ENCODE results near the gene TEX26. TPM values are rescaled to one million over a fixed set of nuclear protein-coding genes. Genes with fewer than 3 reads are reported as not detected.

TEX26 gene
- polyA plus RNA-seq, 2 of the 4 experiments (the other 2 are of a cell fraction) = not detected

GRCh38 chr13:30966101-30966500, 33.6 kb downstream of the TEX26 start:
- ChIA-PET CTCF (interaction anchor here (0.7 to 2.0 kb wide), 4 partner anchors 11 to 101 kb away, joined by 3 to 6 read pairs (median 4); no protein-coding TSS in a partner anchor), POLR2A (no interaction called here)
- TF ChIP-seq ZNF302 (CRISPR knock-in tag; IDR thresholded peaks at IDR 0.05) = no peak
- no peak for TF ChIP-seq ESRRA (IDR thresholded peaks at IDR 0.05; ENCODE audit: borderline replicate concordance, low read length)
- TF ChIP-seq HMGXB4 (CRISPR knock-in tag; IDR thresholded peaks at IDR 0.05; ENCODE audit: borderline replicate concordance) = no peak
- TF ChIP-seq NR3C1 (IDR thresholded peaks at IDR 0.05) = no peak
- no peak for TF ChIP-seq BHLHE40 (IDR thresholded peaks at IDR 0.05; ENCODE audit: low read depth, low read length)
- TF ChIP-seq ATOH8 (CRISPR knock-in tag; IDR thresholded peaks at IDR 0.05; ENCODE audit: low read depth) = no peak
- no peak for TF ChIP-seq NFE2L2 (conservative IDR thresholded peaks at IDR 0.05; ENCODE audit: low read length)
- no peak for TF ChIP-seq TP53 (CRISPR knock-in tag; IDR thresholded peaks at IDR 0.05)
- TF ChIP-seq ZSCAN20 (CRISPR knock-in tag; IDR thresholded peaks at IDR 0.05) = no peak
- TF ChIP-seq RFX5 (IDR thresholded peaks at IDR 0.05) = no peak
- TF ChIP-seq FOSB (CRISPR knock-in tag; IDR thresholded peaks at IDR 0.05) = no peak
- no peak for TF ChIP-seq MAX (IDR thresholded peaks at IDR 0.05)
- no peak overlapping the region for H3K4me2 ChIP-seq
- no peak overlapping the region for H3K4me3 ChIP-seq
- no peak for FAIRE-seq
- DNase-seq (ENCODE audit: low read depth in 1 of 2, low spot score in 1 of 2) = no peak
- WGBS (ENCODE audit: missing lambda C conversion rate) = 10% methylated on average over 2 of the region's 3 CpGs
- ATAC-seq = no peak
- no peak overlapping the region for H3K27ac ChIP-seq
- H3K4me1 ChIP-seq = no peaks in the 10 kb centered on the region
- H3K9me3 ChIP-seq = no peaks in the 10 kb centered on the region

- no peak overlapping the region for H3K27ac ChIP-seq
- no peak overlapping the region for H3K4me3 ChIP-seq
- no peak overlapping the region for H3K4me2 ChIP-seq
- H3K9me3 ChIP-seq = no peaks in the 10 kb centered on the region
- no peaks in the 10 kb centered on the region for H3K4me1 ChIP-seq
- CTCF ChIA-PET = interaction anchor here (1.1 to 1.4 kb wide), 2 partner anchors 10 to 103 kb away, joined by 3 to 4 read pairs; no protein-coding TSS in a partner anchor
- WGBS (ENCODE audit: missing lambda C conversion rate) = 15% methylated on average over 2 of the region's 2 CpGs
- FAIRE-seq (no peak), ATAC-seq (no peak), DNase-seq (ENCODE audit: low read depth in 1 of 2, low spot score in 1 of 2) (no peak)
- no peak for TF ChIP-seq RFX5 (IDR thresholded peaks at IDR 0.05)
- TF ChIP-seq BHLHE40 (IDR thresholded peaks at IDR 0.05; ENCODE audit: low read depth, low read length) = no peak
- TF ChIP-seq HMGXB4 (CRISPR knock-in tag; IDR thresholded peaks at IDR 0.05; ENCODE audit: borderline replicate concordance) = no peak
- no peak for TF ChIP-seq FOXS1 (CRISPR knock-in tag; IDR thresholded peaks at IDR 0.05)
- no peak for TF ChIP-seq ATOH8 (CRISPR knock-in tag; IDR thresholded peaks at IDR 0.05; ENCODE audit: low read depth)
- TF ChIP-seq JUN (IDR thresholded peaks at IDR 0.05) = no peak
- TF ChIP-seq ZSCAN20 (CRISPR knock-in tag; IDR thresholded peaks at IDR 0.05) = no peak
- no peak for TF ChIP-seq ESRRA (IDR thresholded peaks at IDR 0.05; ENCODE audit: borderline replicate concordance, low read length)
- TF ChIP-seq JUNB (IDR thresholded peaks at IDR 0.05) = no peak
- TF ChIP-seq KDM1A (IDR thresholded peaks at IDR 0.05; ENCODE audit: low read depth) = no peak
- no peak for TF ChIP-seq MAFK (IDR thresholded peaks at IDR 0.05; ENCODE audit: partially characterized antibody)
- no peak for TF ChIP-seq USF2 (IDR thresholded peaks at IDR 0.05)
- no peak for TF ChIP-seq SREBF2 (IDR thresholded peaks at IDR 0.05)
- POLR2A ChIA-PET = no interaction called here
Observed at GRCh38 chr13:30968846-30969245, 36.4 kb downstream of the TEX26 start.

Measured in A549 (cell line).